ENCODE results near the gene PLD4. TPM values are rescaled to one million over a fixed set of nuclear protein-coding genes. Genes with fewer than 3 reads are reported as not detected.

PLD4 gene
- total and polyA plus RNA-seq, 2 experiments from 2014 or later = not detected

- H3K4me3 Mint-ChIP-seq = no peak overlapping the region
- H3K27me3 ChIP-seq (ENCODE audit: insufficient read depth) = peaks cover 34% of the 10 kb centered on the region
- peaks cover 2% of the 10 kb centered on the region; the same call in 1 of the 3 replicates for H3K4me1 Mint-ChIP-seq
- no peaks in the 10 kb centered on the region for H3K9me3 Mint-ChIP-seq
- no peak overlapping the region for H3K4me2 ChIP-seq
- no peaks in the 10 kb centered on the region for H3K36me3 ChIP-seq (ENCODE audit: insufficient read depth)
- H3K79me2 ChIP-seq (replicated peaks; ENCODE audit: insufficient read depth) = no peaks in the 10 kb centered on the region
- no peak overlapping the region for H2AFZ ChIP-seq
- no peak for DNase-seq (ENCODE audit: low spot score)
- H3K27ac ChIP-seq (ENCODE audit: low read depth) = no peak overlapping the region
- H3K27me3 Mint-ChIP-seq (ENCODE audit: insufficient read depth, low read depth, poor library complexity) = peaks cover 32% of the 10 kb centered on the region
- H3K4me3 ChIP-seq = no peak overlapping the region
- H3K4me1 ChIP-seq (ENCODE audit: insufficient read depth) = peaks cover 3% of the 10 kb centered on the region; the same call in 1 of the 2 replicates
- H4K20me1 ChIP-seq (replicated peaks; ENCODE audit: insufficient read depth) = no peaks in the 10 kb centered on the region
- no peaks in the 10 kb centered on the region for H3K36me3 Mint-ChIP-seq (ENCODE audit: low read depth)
- no peaks in the 10 kb centered on the region for H3F3A ChIP-seq (replicated peaks; ENCODE audit: low read depth)
- no peak; the same call in 1 of the 3 replicates for ATAC-seq
- no peak overlapping the region for H3K27ac Mint-ChIP-seq
- H3K9me2 ChIP-seq (ENCODE audit: insufficient read depth) = no peaks in the 10 kb centered on the region
- TF ChIP-seq STAT1 (IDR thresholded peaks at IDR 0.05; ENCODE audit: unreplicated experiment) (no peak), EZH2phosphoT487 (IDR thresholded peaks at IDR 0.05; ENCODE audit: unreplicated experiment) (no peak), POLR2AphosphoS5 (IDR thresholded peaks at IDR 0.05; ENCODE audit: low read depth) (no peak), ZNF114 (CRISPR knock-in tag; IDR thresholded peaks at IDR 0.05) (no peak), CTCF (conservative IDR thresholded peaks at IDR 0.05; ENCODE audit: low read depth in 2 of 2) (no peak; a peak in 1 of 4 replicates), REST (IDR thresholded peaks at IDR 0.05; ENCODE audit: unreplicated experiment) (no peak), JUNB (IDR thresholded peaks at IDR 0.05; ENCODE audit: unreplicated experiment) (no peak), ZNF462 (CRISPR knock-in tag; IDR thresholded peaks at IDR 0.05) (no peak), NANOG (IDR thresholded peaks at IDR 0.05; ENCODE audit: borderline replicate concordance) (no peak)
These were observed 3.2 kb downstream of the PLD4 start for GRCh38 chr14:104927901-104928300.
